Endothelial cell (in vitro differentiated cells): Measurements from ENCODE around the gene PPP2R2B. TPM values are rescaled to one million over a fixed set of nuclear protein-coding genes. Genes with fewer than 3 reads are reported as not detected.

Experiments
- DNase-seq: peaks from one replicate; pipeline ENCODE4 v3.0.0; 2021; ENCODE audit warnings: low spot score
- H3K27ac Mint-ChIP-seq: one replicate; pipeline ENCODE4 v1.8.0; 2021; ENCODE audit warnings: mixed read lengths, inconsistent platforms; ENCODE audit not compliant: unreplicated experiment
- H3K27me3 Mint-ChIP-seq: one replicate; pipeline ENCODE4 v1.8.0; 2021; ENCODE audit warnings: mild to moderate bottlenecking, moderate library complexity, mixed read lengths, inconsistent platforms; ENCODE audit not compliant: unreplicated experiment
- H3K36me3 Mint-ChIP-seq: one replicate; pipeline ENCODE4 v1.8.0; 2021; ENCODE audit warnings: mild to moderate bottlenecking, low read depth, mixed read lengths, inconsistent platforms; ENCODE audit not compliant: unreplicated experiment
- H3K4me1 Mint-ChIP-seq: one replicate; pipeline ENCODE4 v1.8.0; 2021; ENCODE audit warnings: mild to moderate bottlenecking, mixed read lengths, inconsistent platforms; ENCODE audit not compliant: unreplicated experiment
- H3K4me3 Mint-ChIP-seq: one replicate; pipeline ENCODE4 v1.8.0; 2021; ENCODE audit warnings: mild to moderate bottlenecking, mixed read lengths, inconsistent platforms; ENCODE audit not compliant: unreplicated experiment
- H3K9me3 Mint-ChIP-seq: one replicate; pipeline ENCODE4 v1.8.0; 2021; ENCODE audit warnings: mixed read lengths, inconsistent platforms; ENCODE audit not compliant: unreplicated experiment
- total RNA-seq: library from RNA; stranded (reverse); fragmentation: NEBNext Ultra II Directional; extraction: Animal tissue kit (Norgen Biotek cat#: 25700); gene quantifications from one replicate; pipeline ENCODE4 v1.2.1, GENCODE V29; 2021; ENCODE audit not compliant: unreplicated experiment
- TF ChIP-seq, protein P1 (sequence below): fragments of 200-600 bp; sonication (generic); IDR thresholded peaks from one replicate; pipeline ENCODE4 v1.5.0; 2021; ENCODE audit warnings: antibody characterized with exemption; ENCODE audit not compliant: unreplicated experiment

The PPP2R2B gene
- total RNA-seq, 1 donor from 2014 or later: 0.59 TPM

DNA sequence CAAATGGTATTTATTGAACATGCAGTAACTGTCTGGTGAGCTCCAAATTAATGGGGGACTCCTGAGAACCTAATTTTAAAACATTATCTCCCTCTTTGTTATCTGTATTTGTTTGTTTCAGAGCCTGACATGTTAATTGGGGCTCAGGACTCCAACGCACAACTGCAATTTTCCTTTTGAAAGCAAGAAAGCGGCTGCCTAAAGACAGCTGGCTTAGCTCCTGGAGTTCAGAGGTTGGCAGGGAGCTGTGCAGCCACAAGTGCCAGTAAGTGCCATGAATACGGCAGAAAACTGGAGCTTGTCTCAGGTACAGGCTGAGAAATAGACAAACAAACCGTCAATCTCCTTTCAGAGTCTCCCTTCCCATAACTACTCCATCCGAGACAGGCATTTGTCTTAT lies 80.9 kb downstream of the PPP2R2B start:
- H3K4me1 Mint-ChIP-seq: no peaks in the 10 kb centered on the region
- no peak for DNase-seq
- H3K9me3 Mint-ChIP-seq: no peaks in the 10 kb centered on the region
- H3K27ac Mint-ChIP-seq: no peak overlapping the region
- peaks cover 2% of the 10 kb centered on the region for H3K27me3 Mint-ChIP-seq
- TF ChIP-seq, protein P1, sequence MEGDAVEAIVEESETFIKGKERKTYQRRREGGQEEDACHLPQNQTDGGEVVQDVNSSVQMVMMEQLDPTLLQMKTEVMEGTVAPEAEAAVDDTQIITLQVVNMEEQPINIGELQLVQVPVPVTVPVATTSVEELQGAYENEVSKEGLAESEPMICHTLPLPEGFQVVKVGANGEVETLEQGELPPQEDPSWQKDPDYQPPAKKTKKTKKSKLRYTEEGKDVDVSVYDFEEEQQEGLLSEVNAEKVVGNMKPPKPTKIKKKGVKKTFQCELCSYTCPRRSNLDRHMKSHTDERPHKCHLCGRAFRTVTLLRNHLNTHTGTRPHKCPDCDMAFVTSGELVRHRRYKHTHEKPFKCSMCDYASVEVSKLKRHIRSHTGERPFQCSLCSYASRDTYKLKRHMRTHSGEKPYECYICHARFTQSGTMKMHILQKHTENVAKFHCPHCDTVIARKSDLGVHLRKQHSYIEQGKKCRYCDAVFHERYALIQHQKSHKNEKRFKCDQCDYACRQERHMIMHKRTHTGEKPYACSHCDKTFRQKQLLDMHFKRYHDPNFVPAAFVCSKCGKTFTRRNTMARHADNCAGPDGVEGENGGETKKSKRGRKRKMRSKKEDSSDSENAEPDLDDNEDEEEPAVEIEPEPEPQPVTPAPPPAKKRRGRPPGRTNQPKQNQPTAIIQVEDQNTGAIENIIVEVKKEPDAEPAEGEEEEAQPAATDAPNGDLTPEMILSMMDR: no peak
- no peak overlapping the region for H3K4me3 Mint-ChIP-seq
- no peaks in the 10 kb centered on the region for H3K36me3 Mint-ChIP-seq

DNA sequence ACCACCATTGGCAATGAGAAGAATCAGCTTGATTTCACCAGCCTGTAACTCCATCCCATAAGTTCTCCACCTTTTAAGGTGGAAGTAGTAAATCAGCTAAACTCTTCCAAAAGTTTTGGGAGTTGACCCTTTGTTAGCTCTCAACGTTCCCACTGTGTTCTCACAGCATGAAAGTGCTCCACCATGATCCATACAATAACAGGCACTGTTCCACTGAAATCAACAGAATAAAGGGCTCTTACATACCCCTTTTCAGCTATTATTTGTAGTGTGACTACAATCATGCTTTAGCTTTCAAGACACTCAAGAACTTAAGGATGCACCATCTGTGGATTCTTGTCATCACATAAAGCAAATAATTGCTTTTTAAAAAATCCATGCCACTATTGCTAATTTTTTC lies 81.6 kb downstream of the PPP2R2B start:
- H3K36me3 Mint-ChIP-seq: no peaks in the 10 kb centered on the region
- no peak overlapping the region for H3K27ac Mint-ChIP-seq
- H3K27me3 Mint-ChIP-seq: peaks cover 2% of the 10 kb centered on the region
- no peak for DNase-seq
- H3K4me1 Mint-ChIP-seq: no peaks in the 10 kb centered on the region
- H3K4me3 Mint-ChIP-seq: no peak overlapping the region
- TF ChIP-seq, protein P1: no peak
- no peaks in the 10 kb centered on the region for H3K9me3 Mint-ChIP-seq

DNA sequence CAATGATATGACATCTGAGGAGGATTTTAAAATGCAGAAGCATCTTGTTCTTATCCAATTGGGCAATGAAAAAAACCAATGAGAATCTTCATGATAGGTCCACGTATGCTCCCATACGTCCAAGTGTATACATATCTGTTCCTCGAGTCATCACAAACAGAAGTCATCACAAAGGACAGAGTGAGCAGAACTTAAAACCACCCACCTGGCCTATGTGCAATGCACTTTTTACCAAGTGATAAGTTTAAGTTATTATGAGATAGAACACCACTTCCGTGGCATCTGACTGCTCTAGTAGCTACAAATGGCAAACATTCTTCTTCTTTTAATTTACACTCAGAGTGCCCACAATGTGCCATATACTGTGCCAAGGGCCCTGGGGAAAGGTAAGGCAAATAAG lies 82.4 kb downstream of the PPP2R2B start:
- H3K9me3 Mint-ChIP-seq: no peaks in the 10 kb centered on the region
- DNase-seq: no peak
- no peaks in the 10 kb centered on the region for H3K4me1 Mint-ChIP-seq
- no peak overlapping the region for H3K27ac Mint-ChIP-seq
- peaks cover 2% of the 10 kb centered on the region for H3K27me3 Mint-ChIP-seq
- TF ChIP-seq, protein P1: no peak
- no peaks in the 10 kb centered on the region for H3K36me3 Mint-ChIP-seq
- H3K4me3 Mint-ChIP-seq: no peak overlapping the region

DNA sequence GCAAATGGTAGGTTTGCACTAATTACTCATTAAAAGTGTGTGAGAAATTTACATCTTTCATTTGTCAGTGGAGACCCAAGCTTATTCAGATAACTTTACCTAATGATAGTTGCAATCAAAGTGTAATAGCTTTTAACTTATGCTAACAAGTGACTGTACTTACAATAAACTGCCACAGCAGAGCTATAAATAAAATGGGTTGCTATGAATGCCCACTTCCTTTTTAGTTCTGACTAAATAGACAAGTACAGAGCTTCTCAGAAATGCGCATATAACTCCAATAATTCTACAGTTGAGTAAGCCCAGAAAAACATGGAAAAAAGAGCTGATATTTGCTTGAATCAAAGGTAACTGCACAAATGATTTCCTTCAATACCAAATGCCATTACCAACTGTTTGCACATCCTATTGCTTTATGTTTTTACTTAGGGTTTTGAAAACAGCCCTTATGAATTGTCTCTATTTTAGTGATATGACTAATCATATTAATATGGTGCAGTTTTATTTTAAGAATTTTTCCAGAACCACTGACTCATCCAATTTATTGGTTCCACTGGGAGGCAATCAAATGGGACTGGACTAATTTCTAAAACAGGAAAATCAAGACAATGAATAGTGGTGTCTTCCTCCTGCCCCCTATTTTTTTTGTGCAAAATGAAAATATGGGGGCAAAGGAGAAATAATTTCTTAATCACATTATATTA lies 84.1 kb downstream of the PPP2R2B start:
- peaks cover 4% of the 10 kb centered on the region for H3K27me3 Mint-ChIP-seq
- no peak for DNase-seq
- no peaks in the 10 kb centered on the region for H3K4me1 Mint-ChIP-seq
- H3K27ac Mint-ChIP-seq: no peak overlapping the region
- no peaks in the 10 kb centered on the region for H3K9me3 Mint-ChIP-seq
- TF ChIP-seq, protein P1: no peak
- no peak overlapping the region for H3K4me3 Mint-ChIP-seq
- no peaks in the 10 kb centered on the region for H3K36me3 Mint-ChIP-seq

DNA sequence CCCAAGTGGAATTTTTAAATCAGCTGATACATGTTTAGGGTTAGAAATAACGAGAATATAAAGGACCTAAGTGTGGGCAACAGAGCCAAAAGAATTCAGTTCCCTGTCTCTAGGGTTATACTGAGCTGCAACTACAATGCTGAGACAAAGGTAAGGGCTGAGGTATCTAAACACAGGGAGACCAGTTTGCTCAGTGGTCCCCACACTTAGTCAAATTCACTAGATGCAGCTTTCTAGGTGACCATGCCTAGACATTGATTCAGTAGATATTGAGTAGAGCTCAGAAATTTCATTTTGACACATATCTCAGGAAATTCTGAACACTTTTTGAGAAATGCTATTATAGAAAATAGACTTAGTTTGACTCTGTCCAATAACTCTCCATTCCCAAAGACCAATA lies 84.8 kb downstream of the PPP2R2B start:
- Mint-ChIP-seq H3K4me3 (no peak overlapping the region), H3K9me3 (no peaks in the 10 kb centered on the region), H3K4me1 (peaks cover 3% of the 10 kb centered on the region), H3K36me3 (no peaks in the 10 kb centered on the region), H3K27ac (no peak overlapping the region), H3K27me3 (peaks cover 4% of the 10 kb centered on the region)
- TF ChIP-seq, protein P1: no peak
- no peak for DNase-seq
